Dermis blood vessel endothelial cell (primary cell): ENCODE data around the gene TYRO3. TPM values are rescaled to one million over a fixed set of nuclear protein-coding genes. Genes with fewer than 3 reads are reported as not detected.
A peak's percentile ranks its signal among the peaks of the same experiment; 100 is the strongest.

Experiments
- DNase-seq: peaks from one replicate; pipeline ENCODE4 v3.0.0; 2010
- total RNA-seq: library from RNA; depleted of rRNA; stranded (reverse); fragments of >200 nt; gene quantifications from 2 replicates; pipeline ENCODE4 v1.2.3, GENCODE V29; 2014

The TYRO3 gene
- total RNA-seq, 1 donor from 2014 or later: 2.6 TPM

- DNase-seq: peak; percentile 51
Measured at GRCh38 chr15:41606997-41607396, 48.0 kb downstream of the TYRO3 start.

GRCh38 chr15:41609123-41609522 is 50.1 kb downstream of the TYRO3 start:
- no peak for DNase-seq

GRCh38 chr15:41610048-41610447 is 51.0 kb downstream of the TYRO3 start:
- DNase-seq: no peak

DNA sequence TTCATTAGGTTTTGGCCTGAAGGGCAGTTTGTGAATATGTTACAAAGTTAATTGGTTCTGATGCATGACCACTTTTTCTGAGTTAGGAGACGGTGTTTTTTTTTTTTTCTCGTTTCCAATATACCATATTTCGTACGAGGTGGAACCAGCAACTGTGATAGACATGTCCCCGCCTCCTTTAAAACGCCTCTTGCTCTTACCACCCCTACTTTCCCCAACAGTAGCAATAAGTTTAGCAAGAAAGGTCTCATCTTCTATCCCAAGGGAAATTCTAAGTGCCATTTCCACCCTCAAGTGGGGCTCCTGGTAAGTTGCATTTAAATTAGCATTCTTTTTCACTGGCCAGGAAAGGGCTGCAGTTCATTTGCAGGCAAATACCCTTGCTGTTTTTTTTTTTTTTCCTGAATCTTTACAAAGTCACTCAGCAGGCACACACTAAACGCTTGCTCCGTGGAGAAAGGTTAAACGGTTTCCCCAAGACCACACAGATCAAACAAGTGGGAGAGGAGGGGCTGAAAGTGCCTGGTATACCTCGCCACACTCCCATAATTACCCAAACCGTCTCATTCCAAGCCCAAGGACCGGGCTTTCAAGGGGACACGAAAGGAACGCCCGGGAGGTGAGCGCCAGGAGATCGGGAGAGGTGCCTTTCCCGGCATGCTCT is 61.7 kb downstream of the TYRO3 start:
- no peak for DNase-seq

DNA sequence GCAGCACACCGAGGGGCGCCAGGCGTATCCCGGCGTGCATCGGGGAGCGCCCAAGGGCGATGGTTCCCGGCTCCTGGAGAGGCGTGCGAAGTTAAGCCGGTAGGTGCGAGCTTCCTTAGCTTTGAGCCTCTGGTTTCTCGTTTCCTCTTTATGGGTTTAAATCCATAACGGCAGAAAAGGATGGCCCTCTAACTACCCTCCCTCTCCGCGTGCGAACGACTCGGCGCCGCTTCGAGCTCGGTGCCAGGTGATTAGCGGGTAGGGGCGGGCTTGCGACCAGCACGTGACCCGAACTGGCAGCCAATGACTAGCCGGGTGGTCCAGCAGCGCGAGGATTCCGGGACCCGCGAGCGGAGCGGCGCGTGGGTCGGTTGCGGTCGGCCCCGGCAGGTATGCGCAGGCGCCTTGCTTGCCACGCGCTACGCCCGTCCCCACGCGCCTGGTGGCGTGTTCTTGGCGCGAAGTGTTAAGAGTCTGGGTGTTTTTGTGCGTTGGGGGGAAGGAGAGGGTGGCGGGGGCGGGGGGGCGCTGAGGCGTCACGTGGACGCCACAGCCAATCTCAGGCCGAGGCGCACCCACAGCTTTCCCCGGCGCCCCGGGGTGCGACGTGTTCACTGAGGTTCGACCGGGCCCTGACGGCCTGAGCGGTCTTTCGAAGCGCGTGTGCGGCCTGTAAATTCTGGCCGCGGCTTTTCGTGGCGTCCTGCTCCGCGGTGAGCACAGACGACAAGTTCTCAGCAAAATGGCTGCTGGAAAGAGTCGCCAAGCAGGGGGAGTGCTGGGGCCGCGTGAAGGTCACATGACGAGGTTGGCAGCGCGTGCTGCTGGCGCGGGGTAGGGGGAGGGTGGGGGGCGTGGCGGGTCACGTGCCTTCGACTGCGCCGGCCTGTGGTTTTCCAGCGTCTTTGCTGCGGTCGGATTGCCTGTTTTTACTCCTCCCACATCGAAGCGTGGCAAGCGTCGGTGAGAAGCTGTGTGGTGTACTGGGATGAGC is 62.5 kb downstream of the TYRO3 start:
- DNase-seq: peak; percentile 87

DNA sequence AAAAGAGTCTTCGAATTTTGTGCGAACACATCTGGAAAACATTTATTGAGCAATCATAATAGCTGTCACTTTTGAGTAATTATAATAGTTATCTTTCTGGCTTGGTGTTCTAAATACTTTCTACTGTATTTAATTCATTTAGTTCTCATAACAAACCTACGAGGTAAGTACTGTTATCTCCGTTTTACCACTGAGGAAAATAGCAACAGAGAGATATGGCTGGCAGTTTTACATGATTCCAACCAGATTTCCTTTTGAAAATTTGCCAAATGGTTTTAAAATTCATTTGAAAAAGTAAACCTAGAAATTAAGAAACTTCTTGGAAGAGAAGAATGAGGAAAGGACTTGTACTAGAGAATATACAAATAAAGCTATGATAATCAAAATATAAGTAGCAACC is 63.9 kb downstream of the TYRO3 start:
- DNase-seq: no peak

DNA sequence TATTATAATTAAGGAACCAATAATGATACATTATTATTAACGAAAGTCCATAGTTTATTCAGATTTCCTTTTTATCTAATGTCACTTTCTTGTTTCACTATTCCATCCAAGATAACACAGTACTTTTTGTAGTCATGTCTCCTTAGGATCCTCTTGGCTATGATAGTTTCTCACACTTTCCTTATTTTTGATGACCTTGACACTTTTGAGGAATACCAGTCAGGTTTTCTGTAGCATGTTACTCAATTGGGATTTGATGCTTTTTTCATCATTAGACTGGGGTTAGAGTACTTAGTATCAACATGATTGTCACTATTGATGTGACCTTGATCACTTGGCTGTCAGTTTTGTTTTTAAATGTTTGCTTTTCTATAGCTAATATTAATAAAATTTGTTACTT is 68.2 kb downstream of the TYRO3 start:
- no peak for DNase-seq

DNA sequence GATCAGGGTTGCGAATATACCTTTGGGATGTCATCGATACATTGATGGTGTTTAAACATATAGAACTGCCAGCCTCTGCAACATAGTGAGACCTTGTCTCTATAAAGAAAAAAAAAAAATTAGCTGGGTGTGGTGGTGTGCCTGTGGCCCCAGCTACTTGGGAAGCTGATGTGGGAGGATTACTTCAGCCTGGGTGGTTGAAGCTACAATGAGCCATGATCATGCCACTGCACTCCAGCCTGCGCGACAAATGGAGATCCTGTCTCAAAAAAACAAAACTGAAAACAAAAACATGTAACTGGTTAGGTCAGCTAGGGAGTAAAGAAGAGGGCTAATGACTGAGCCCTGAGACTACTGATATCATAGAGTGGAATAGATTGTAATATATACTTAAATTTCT is 70.5 kb downstream of the TYRO3 start:
- DNase-seq: no peak

- no peak for DNase-seq
Measured at GRCh38 chr15:41629883-41630282, 70.9 kb downstream of the TYRO3 start.

DNA sequence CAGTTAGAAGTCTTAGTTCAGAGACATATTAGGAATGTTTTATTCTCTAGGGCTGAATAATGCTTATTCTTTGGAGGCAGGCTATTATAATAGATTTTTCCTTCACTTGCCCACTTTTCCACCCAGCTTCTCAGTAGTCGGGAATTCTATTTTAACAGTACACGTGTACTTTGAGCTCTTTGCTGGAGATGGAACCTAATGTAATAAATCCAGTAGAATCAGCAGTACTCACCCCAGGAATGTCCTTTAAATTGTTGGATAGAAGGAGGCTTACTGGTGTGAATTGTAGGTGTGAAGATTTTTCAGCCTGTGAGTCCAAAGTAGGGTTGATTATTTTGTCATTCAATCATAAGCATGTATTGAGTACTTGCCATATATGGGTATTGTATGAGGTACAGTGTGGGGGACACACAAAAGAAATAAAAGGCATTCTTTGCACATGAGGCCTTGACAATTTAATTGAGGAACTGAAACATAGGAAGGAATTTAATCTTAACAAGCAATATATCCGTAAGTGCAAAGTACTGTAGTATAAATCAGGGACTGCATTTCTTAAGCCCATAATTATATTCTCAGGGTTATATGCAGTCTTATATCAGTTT is 71.7 kb downstream of the TYRO3 start:
- no peak for DNase-seq

DNA sequence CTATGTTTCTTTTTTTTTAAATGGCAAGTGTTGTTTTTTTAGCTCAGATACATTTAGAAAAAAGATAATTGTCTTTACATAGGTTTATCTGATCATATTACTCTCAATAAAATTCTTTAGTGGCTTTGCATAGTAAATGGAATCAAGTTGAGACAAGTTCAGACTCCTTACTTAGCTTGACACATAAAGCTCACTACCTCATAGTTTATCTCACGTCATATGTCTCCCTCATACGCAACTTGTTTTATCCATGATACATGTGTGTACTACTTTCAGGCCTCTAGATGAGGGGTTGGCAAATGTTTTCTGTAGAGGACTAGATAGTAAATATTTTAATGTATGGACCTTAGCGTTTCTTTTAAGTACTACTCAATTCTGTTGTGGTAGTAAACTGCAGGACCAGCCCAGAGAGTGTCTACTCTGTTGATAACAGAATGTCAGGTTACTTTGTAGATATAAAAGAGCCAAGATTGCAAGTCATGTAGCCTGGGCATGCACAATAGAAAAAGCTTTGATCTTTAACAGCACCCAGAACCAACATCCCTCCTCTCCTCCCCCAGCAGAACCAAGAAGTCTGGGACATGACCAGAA is 73.0 kb downstream of the TYRO3 start:
- DNase-seq: no peak

Other genes with a start within 250 kb of the TYRO3 start
- gene OIP5, start 226.6 kb upstream of the TYRO3 start, total RNA-seq: 3.6 and 14.1 TPM in 2 replicates
- 39.0 and 113 TPM in 2 replicates for gene NUSAP1, start 226.3 kb upstream of the TYRO3 start, total RNA-seq
- 20.3 and 22.6 TPM in 2 replicates for gene NDUFAF1, start 156.7 kb upstream of the TYRO3 start, total RNA-seq
- gene RTF1, start 142.1 kb upstream of the TYRO3 start, total RNA-seq: 25.4 and 25.9 TPM in 2 replicates
- gene ITPKA, start 65.3 kb upstream of the TYRO3 start, total RNA-seq: 0.56 and 0.68 TPM in 2 replicates
- 0.09 TPM in 1 of 2 replicates, not detected in the other for gene LTK, start 45.4 kb upstream of the TYRO3 start, total RNA-seq
- 35.9 and 68.0 TPM in 2 replicates for gene RPAP1, start 15.0 kb upstream of the TYRO3 start, total RNA-seq
- gene MGA, start 101.2 kb downstream of the TYRO3 start, total RNA-seq: 42.0 and 59.7 TPM in 2 replicates
- 19.4 and 20.8 TPM in 2 replicates for gene MAPKBP1, start 215.3 kb downstream of the TYRO3 start, total RNA-seq